GM19351 (cell line): Measurements from ENCODE around the gene ZNF605.
"Not testable (repeated sequence)": the region's sequence is repeated elsewhere in the genome, so short reads cannot be mapped to it uniquely, and the experiment has no call there.

Source experiments
- ATAC-seq: cut with Tn5 transposase; IDR thresholded peaks from one replicate; pipeline ENCODE4 v1.9.1; 2021; ENCODE audit warnings: mild to moderate bottlenecking, moderate library complexity; ENCODE audit not compliant: unreplicated experiment

Gene ZNF605

GRCh38 chr12:132908145-132909029 lies 47.7 kb downstream of the ZNF605 start:
- peak; percentile 91 for ATAC-seq

GRCh38 chr12:132907789-132908144 lies 48.3 kb downstream of the ZNF605 start:
- ATAC-seq: not testable (repeated sequence)

- ATAC-seq: no peak
These were observed 48.9 kb downstream of the ZNF605 start for GRCh38 chr12:132907216-132907615.

GRCh38 chr12:132904718-132905328 lies 51.3 kb downstream of the ZNF605 start:
- no peak for ATAC-seq

GRCh38 chr12:132899033-132899432 lies 57.1 kb downstream of the ZNF605 start:
- ATAC-seq: no peak

GRCh38 chr12:132888852-132889251 lies 67.3 kb downstream of the ZNF605 start:
- ATAC-seq: no peak

GRCh38 chr12:132887513-132888351 lies 68.4 kb downstream of the ZNF605 start, which contains the start of gene CHFR:
CHFR (minus strand) TSS chr12:132887605; CDS start chr12:132887328, 277 bp downstream.
- ATAC-seq: peak; percentile 96

GRCh38 chr12:132886529-132887477 lies 69.3 kb downstream of the ZNF605 start:
- ATAC-seq: peak; percentile 19

GRCh38 chr12:132881818-132882217 lies 74.3 kb downstream of the ZNF605 start:
- no peak for ATAC-seq

- ATAC-seq: not testable (repeated sequence)
These were observed 81.5 kb downstream of the ZNF605 start for GRCh38 chr12:132874620-132875019.

GRCh38 chr12:132874175-132874574 lies 81.9 kb downstream of the ZNF605 start:
- ATAC-seq: no peak

GRCh38 chr12:132873724-132874123 lies 82.4 kb downstream of the ZNF605 start:
- ATAC-seq: no peak

GRCh38 chr12:132872975-132873421 lies 83.1 kb downstream of the ZNF605 start:
- ATAC-seq: no peak

- ATAC-seq: no peak
These were observed 83.8 kb downstream of the ZNF605 start for GRCh38 chr12:132872073-132872855.

GRCh38 chr12:132869551-132869950 lies 86.6 kb downstream of the ZNF605 start:
- no peak for ATAC-seq
